ENCODE results near the gene SYNRG.
A peak's percentile ranks its signal among the peaks of the same experiment; 100 is the strongest.

Gene SYNRG

DNA sequence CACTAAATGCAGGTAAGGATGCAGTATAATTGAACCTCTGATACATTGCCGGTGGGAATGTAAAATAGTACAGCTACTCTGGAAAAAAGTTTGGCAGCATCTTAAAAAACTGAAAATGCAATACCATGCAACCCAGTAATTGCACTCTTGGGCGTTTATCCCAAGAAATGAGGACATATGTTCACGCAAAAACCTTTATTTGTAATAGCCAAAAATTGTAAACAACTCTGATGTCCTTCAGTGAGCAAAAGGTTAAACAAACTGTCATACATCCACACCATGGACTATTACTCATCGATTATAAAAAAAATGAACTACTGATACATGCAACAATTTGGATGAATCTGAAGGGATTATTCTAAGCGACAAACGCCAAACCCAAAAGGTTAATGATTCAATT lies 16.9 kb downstream of the SYNRG start:
- DNase-seq = no peak

- DNase-seq = no peak
Observed at GRCh38 chr17:37585066-37585465, 24.2 kb downstream of the SYNRG start.

- DNase-seq = no peak
Observed at GRCh38 chr17:37576281-37576680, 32.9 kb downstream of the SYNRG start.

DNA sequence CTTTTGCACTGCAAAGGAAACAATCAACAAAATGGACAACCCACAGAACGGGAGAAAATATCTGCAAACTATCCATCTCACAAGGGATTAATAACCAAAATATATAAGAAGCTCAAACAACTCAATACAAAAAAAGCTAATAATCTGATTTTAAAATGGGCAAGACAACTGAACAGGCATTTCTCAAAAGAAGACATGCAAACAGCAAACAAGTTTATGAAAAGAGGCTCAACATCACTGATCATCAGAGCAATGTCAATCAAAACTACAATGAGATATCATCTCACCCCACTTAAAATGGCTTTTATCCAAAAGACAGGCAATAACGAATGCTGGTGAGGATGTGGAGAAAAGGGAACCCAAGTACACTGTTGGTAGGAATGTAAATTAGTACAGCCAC lies 34.8 kb downstream of the SYNRG start:
- DNase-seq = no peak

DNA sequence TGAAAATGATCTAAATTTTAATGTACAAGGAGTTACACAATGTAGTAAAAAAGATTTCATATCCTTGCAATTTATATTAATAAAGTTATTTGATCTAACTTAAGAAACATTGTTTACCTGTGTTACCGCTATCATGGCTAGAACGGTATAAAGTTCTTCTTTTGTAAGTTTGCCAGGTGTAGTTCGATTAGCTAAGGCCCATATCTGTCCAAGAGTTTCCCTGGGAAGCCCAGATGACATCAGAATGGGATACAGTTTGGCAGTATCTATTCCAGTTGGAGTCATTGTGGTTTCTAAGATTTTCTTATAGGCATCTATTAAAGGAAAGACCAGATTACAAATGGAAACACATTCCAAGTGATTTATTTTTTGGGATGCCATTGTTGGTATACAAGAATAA lies 37.5 kb downstream of the SYNRG start:
- DNase-seq = no peak

GRCh38 chr17:37570527-37571093 lies 38.6 kb downstream of the SYNRG start:
- peak; percentile 25 for DNase-seq

DNA sequence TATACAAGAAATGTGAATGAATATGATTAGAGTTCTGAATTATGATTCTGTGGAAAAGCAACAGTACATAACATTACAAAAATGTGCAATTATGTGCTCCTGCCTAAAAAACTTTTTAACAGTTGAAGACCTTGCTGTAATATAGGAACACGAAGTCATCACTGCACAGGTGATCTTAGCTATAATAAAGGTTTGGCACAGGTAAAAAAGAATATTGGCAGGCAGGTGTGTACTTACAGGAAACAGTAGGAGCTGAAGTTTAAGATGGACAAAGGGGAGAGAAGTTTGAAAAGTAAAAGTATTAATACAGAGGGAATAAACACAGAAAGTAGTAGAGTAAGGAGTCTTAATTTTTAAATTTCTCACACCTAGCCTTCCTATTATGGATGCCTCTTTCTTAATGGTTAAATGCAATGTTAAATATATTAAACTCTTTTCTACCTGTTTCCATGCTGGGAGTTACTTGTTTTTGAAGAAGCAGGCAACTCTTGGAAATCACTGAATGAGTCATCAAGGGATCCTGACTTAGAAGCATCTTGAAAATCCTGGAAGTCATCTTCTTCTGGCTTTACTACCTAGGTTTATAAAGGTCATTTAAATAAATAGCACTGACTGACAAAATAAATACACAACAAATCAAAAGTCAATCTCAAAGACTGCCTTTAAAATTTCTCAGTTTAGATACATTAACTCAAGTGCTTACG lies 40.7 kb downstream of the SYNRG start:
- DNase-seq = no peak

- no peak for DNase-seq
Observed at GRCh38 chr17:37567538-37567937, 41.7 kb downstream of the SYNRG start.

- DNase-seq = no peak
Observed at GRCh38 chr17:37567137-37567536, 42.1 kb downstream of the SYNRG start.

GRCh38 chr17:37564252-37564651 lies 45.0 kb downstream of the SYNRG start:
- DNase-seq = no peak

GRCh38 chr17:37562016-37562745 lies 47.0 kb downstream of the SYNRG start:
- no peak for DNase-seq

GRCh38 chr17:37558299-37558698 lies 50.9 kb downstream of the SYNRG start:
- no peak for DNase-seq

- DNase-seq = no peak
Observed at GRCh38 chr17:37557482-37557881, 51.7 kb downstream of the SYNRG start.

- no peak for DNase-seq
Observed at GRCh38 chr17:37555386-37555785, 53.8 kb downstream of the SYNRG start.

- DNase-seq = no peak
Observed at GRCh38 chr17:37553401-37553966, 55.7 kb downstream of the SYNRG start.

GRCh38 chr17:37551788-37552187 lies 57.4 kb downstream of the SYNRG start:
- no peak for DNase-seq

GRCh38 chr17:37547986-37548385 lies 61.2 kb downstream of the SYNRG start:
- no peak for DNase-seq

DNA sequence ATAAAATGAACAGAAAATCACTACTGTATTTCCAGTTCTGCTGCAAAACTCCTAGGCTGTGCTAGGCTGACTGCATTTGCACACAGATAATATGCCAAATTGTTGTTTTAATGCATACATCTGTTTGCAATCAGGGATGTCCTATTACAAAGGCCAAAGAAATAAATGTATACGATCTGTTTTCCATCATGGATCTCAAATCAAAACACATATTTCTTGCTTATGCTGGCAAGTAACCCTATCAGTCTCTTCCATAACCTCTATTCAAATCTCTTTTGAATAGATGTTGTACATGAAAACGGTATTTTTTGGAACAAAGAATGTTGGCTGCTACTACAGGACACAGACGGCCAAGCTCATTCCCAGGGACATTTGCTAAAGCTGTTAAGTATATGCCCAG lies 62.9 kb downstream of the SYNRG start:
- DNase-seq = no peak

- DNase-seq = no peak
Observed at GRCh38 chr17:37545486-37545885, 63.7 kb downstream of the SYNRG start.

DNA sequence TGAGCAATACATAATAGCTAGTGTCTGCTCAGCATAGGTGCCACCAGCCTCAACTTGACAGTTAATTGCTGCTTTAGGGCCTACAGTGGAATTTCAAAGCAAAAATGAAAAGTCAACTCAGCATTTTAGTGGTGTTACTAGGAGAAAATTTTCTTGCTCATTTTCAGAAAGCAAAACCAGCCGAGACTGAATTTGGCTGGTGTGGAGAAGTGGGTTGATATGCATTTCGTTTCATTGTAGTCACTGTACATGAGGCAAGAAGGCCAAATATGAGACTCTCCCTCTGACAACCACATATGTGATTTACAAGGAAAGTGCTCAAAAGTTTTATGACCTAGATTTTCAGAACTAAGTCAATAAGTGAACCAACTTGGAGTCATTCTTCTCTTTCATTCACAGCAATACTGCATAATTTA lies 65.6 kb downstream of the SYNRG start:
- DNase-seq = no peak

- no peak for DNase-seq
Observed at GRCh38 chr17:37541880-37542660, 67.1 kb downstream of the SYNRG start.

DNA sequence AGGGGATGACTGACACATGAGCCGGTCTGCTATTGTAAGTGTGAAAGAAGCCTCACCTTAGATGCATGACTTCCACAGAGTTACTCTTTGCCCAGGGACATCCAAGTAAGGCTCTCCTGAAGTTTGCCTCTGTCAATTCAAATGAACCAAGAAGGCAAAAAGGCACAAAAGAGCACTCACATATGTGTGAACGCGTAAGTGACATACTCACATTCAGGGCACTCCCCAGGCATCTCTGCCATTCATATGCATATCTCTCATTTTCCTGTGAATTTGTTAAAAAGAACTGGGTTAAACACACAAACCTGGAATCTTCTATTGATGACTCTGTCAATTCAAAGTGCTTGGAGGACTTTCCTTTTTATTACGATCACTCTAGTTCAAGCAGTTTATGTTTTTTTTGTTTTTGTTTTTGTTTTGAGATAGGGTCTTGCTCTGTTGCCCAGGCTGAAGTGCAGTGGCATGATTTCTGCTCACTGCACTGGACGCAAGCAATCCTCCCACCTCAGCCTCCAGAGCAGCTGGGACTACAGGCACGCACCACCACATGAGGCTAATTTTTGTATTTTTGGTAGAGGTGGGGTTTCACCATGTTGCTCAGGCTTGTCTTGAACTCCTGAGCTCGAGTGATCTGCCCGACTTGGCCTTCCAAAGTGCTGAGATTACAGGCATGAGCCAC lies 70.1 kb downstream of the SYNRG start:
- no peak for DNase-seq

DNA sequence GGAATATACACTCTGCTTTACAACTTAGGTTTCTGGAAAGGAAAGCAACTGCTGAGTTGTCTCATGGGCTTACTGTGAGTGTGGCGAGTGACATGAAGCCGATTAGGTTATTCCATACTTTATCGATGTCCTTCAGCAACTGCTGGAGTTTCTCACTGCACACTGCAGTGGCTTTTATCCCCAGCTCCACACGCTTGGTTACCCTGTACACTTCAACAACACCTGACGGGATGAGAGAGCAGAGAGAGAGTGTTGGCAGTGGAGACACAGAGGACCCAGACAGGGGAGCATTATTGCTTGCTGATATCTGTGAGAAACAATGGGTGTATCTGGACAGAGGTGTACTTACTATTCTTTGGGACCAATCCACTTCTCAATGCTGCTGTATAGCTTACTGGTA lies 73.3 kb downstream of the SYNRG start:
- DNase-seq = no peak
